Measurements from ENCODE around the gene ID2.

Gene ID2

DNA sequence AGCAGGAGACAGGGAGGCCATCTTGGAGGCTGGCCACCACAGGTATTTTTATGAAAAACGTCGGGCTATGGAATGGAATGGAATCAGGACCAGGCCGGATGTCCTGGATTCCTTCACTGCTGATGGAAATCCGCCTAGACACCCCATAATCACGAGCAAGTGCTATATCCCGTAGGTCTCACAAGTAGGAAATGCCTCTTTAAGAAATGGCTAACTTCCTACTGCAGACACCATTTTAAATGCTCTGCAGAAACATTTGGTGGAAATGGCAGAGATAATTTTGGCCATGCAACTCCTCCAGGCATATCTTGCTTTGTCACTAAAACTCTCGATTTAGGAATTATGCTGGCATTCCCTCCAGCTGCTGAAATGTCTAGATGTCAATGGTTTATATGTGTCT lies 18.0 kb downstream of the ID2 start:
- Histone ChIP-seq H3K27me3 (no peaks in the 10 kb centered on the region), H3K9me3 (replicated peaks in 1 of 11) (no peaks in the 10 kb centered on the region), H4K20me1 (no peaks in the 10 kb centered on the region), H3K4me1 (no peaks in the 10 kb centered on the region), H3K9ac (no peak overlapping the region), H3K27ac (no peak overlapping the region), H3K36me3 (no peaks in the 10 kb centered on the region), H3K4me3 (no peak overlapping the region), H3K4me2 (no peak overlapping the region)
- TF ChIP-seq Cebpa-rat (IDR thresholded peaks at IDR 0.05) = no peak

DNA sequence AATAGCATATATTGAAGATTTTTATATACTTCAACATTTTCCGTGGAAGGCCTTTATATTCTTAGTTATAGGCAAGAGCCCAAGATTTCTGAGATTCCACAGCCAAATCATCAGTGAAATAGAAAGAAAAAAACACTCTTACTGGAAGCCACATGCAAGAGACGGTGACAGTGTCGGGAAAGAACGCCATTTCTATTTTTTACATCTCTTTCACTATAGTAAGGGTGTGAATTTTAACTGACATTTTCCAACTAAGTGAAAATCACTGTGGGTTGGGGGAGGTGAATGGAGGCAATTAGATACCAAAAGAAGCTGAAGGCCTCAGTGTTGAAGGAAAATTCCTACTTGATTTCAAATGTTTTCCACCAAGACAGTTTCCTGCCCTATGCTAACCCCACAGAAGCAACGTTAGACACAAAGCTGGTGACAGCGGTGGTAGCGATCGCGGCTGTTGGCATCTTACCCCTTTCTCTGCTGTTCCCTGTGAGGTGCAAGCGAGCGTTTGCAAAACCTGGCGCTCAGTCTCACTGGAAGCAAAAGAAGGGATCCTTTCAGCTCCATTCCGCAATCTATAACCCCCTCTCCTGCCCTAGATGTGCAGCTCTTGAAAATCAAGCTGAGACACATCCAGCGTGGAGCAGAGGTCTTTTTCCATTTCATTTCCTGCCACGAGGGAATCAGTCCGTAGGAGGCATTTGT lies 20.0 kb downstream of the ID2 start:
- no peak overlapping the region for H3K27ac ChIP-seq
- H4K20me1 ChIP-seq = no peaks in the 10 kb centered on the region
- no peaks in the 10 kb centered on the region for H3K27me3 ChIP-seq
- H3K9me3 ChIP-seq (replicated peaks in 1 of 11) = peaks cover under 1 to 12% (median 7%) of the 10 kb centered on the region in 11 experiments; a peak in 17 of 22 replicates
- H3K4me2 ChIP-seq = no peak overlapping the region
- H3K36me3 ChIP-seq = no peaks in the 10 kb centered on the region
- no peak overlapping the region for H3K4me3 ChIP-seq
- no peak for TF ChIP-seq Cebpa-rat (IDR thresholded peaks at IDR 0.05)
- H3K9ac ChIP-seq = no peak overlapping the region
- H3K4me1 ChIP-seq = no peaks in the 10 kb centered on the region

DNA sequence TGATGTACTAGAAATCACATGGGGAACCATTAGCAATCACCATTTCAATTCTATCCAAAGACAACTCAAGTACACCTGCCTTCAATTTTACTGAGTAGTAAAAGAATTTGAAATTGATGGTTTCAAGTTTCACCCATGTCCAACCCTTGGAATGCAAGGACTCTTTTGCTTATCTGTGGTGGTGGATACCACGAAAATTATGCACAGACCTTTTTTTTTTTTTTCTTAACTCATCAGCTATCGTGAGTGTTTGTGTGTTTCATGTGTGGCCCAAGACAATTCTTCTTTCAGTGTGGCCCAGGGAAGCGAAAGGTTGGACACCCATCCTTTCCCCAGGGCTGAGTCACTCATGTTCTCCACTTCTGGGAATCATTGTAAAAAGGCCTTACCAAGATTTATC lies 23.1 kb downstream of the ID2 start:
- H3K4me3 ChIP-seq = no peak overlapping the region
- H3K27me3 ChIP-seq = no peaks in the 10 kb centered on the region

DNA sequence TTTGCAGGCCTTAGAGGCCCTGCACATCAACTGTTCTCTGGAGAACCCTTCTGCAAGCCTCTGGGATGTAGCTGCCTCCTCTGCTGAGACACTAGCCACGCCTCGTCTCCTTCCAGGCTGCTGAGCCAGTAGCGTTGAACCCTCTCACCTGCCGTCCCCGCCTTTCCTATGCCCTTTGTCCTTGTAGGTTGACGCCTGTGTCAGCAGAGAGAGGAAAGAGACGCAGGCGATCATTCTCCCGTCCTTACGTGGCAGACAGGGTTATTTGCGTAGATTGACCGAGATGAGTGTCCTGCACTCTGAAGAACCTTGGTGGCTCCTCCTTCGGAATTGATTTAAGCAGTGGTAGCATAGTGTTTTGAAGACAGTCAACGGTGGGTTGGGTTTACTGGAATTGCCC lies 27.8 kb downstream of the ID2 start:
- H3K4me1 ChIP-seq = no peaks in the 10 kb centered on the region
- H3K27me3 ChIP-seq = no peaks in the 10 kb centered on the region
- no peak for TF ChIP-seq Cebpa-rat (IDR thresholded peaks at IDR 0.05)
- peaks cover 15 to 44% (median 24%) of the 10 kb centered on the region in 11 experiments for H3K9me3 ChIP-seq (replicated peaks in 1 of 11)
- no peak overlapping the region for H3K27ac ChIP-seq
- H4K20me1 ChIP-seq = no peaks in the 10 kb centered on the region
- no peak overlapping the region for H3K4me2 ChIP-seq
- H3K4me3 ChIP-seq = no peak overlapping the region
- H3K9ac ChIP-seq = no peak overlapping the region
- H3K36me3 ChIP-seq = no peaks in the 10 kb centered on the region

More for the DNA sequence above, 23.1 kb downstream of the ID2 start:
- Histone ChIP-seq H3K36me3 (no peaks in the 10 kb centered on the region), H3K27ac (no peak overlapping the region), H4K20me1 (no peaks in the 10 kb centered on the region), H3K9me3 (replicated peaks in 1 of 11) (peaks cover 11 to 36% (median 18%) of the 10 kb centered on the region in 11 experiments; a peak in 20 of 22 replicates), H3K9ac (no peak overlapping the region), H3K4me2 (no peak overlapping the region), H3K4me1 (no peaks in the 10 kb centered on the region)
- TF ChIP-seq Cebpa-rat (IDR thresholded peaks at IDR 0.05) = no peak

DNA sequence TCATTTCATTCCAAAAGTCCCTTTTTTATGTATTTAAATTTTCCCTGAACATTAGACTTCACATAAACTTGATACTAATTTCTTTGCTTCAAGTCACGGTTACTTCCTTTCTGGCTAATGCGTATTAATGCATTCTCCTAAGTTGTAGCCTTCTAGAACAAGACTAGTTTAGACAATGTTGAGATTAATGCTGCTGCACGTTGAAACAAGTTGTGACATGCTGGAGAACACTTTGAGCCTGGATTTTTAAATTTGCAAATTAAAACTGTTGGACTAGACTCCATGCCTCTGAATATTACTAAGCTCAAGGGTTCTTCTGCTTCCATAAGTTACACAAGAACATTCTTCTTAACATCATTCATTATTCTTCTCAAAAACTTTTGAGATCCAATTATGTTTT lies 29.1 kb downstream of the ID2 start:
- peaks cover 28 to 54% (median 37%) of the 10 kb centered on the region in 11 experiments for H3K9me3 ChIP-seq (replicated peaks in 1 of 11)
- TF ChIP-seq Cebpa-rat (IDR thresholded peaks at IDR 0.05) = no peak
- no peak overlapping the region for H3K4me2 ChIP-seq
- H3K4me1 ChIP-seq = no peaks in the 10 kb centered on the region
- H3K27ac ChIP-seq = no peak overlapping the region
- no peaks in the 10 kb centered on the region for H3K36me3 ChIP-seq
- no peak overlapping the region for H3K4me3 ChIP-seq
- H3K9ac ChIP-seq = no peak overlapping the region
- H4K20me1 ChIP-seq = no peaks in the 10 kb centered on the region
- H3K27me3 ChIP-seq = no peaks in the 10 kb centered on the region

DNA sequence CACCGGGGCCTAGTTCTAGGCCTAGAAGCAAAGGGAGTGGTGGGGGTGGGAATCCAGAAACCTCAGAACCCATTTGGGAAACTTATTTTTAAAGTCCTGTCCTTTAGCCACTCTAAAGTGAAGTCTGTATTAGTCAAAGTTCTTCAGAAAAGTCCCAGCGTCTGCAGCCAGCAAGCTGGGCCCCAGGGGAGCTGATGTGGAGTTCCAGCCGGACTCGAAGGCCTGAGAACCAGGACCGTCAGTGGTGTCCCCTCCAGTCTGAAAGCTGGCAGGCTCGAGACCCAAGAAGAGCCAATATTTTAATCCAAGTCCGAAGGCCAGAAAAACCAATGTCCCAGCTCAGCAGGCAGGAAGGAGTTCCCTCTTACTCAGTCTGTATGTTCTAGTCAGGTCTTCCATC lies 32.4 kb downstream of the ID2 start:
- Histone ChIP-seq H3K27ac (no peak overlapping the region), H3K9ac (no peak overlapping the region)
- no peak for TF ChIP-seq Cebpa-rat (IDR thresholded peaks at IDR 0.05)

DNA sequence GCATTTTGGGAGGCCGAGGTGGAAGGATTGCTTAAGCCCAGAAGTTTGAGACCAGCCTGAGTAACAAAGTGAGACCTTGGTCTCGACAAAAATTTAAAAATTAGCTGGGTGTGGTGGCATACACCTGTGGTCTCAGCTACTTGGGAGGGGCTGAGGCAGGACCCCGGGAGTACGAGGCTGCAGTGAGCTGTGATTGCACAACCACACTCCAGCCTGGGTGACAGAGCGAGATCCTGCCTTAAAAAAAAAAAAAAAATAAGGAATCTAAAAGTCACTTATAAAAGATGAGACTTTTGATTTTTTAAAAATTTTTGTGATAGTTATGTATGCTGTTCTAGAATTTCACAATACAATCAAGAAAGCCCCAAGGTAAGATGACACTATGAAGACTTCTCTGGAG lies 33.1 kb downstream of the ID2 start:
- peaks cover 24 to 44% (median 29%) of the 10 kb centered on the region in 11 experiments for H3K9me3 ChIP-seq (replicated peaks in 1 of 11)
- no peak overlapping the region for H3K4me3 ChIP-seq
- H4K20me1 ChIP-seq = no peaks in the 10 kb centered on the region
- no peaks in the 10 kb centered on the region for H3K27me3 ChIP-seq
- no peak overlapping the region for H3K4me2 ChIP-seq
- peak in 2 of 11 experiments; percentile 31 to 52; a peak in 2 of 22 replicates for TF ChIP-seq Cebpa-rat (IDR thresholded peaks at IDR 0.05)
- H3K36me3 ChIP-seq = no peaks in the 10 kb centered on the region
- H3K9ac ChIP-seq = no peak overlapping the region
- H3K27ac ChIP-seq = no peak overlapping the region
- H3K4me1 ChIP-seq = no peaks in the 10 kb centered on the region

More for the DNA sequence above, 32.4 kb downstream of the ID2 start:
- Histone ChIP-seq H3K27me3 (no peaks in the 10 kb centered on the region), H4K20me1 (no peaks in the 10 kb centered on the region), H3K4me1 (no peaks in the 10 kb centered on the region), H3K4me2 (no peak overlapping the region), H3K4me3 (no peak overlapping the region), H3K9me3 (replicated peaks in 1 of 11) (peaks cover 24 to 46% (median 29%) of the 10 kb centered on the region in 11 experiments), H3K36me3 (no peaks in the 10 kb centered on the region)

DNA sequence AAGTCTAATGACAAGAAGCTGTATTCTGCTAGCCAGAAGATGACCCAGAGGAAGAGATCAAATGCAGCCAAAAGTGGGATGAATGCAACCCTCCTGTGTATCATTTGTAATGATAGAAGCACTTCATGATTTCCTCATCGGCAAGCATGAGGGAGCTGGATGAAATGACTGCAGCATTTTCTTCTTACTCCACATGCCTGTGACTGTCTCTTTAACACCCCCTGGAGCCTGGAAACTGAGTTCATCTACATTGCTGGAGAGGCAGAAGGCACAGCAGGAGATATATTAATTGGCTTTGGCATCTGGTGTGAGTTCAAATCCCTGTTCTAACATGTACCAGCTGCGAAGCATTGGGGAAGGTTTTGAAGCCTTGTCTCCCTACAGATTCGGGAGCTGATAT lies 37.7 kb downstream of the ID2 start:
- no peaks in the 10 kb centered on the region for H3K27me3 ChIP-seq
- H3K9me3 ChIP-seq (replicated peaks in 1 of 11) = peaks cover 21 to 37% (median 25%) of the 10 kb centered on the region in 11 experiments

DNA sequence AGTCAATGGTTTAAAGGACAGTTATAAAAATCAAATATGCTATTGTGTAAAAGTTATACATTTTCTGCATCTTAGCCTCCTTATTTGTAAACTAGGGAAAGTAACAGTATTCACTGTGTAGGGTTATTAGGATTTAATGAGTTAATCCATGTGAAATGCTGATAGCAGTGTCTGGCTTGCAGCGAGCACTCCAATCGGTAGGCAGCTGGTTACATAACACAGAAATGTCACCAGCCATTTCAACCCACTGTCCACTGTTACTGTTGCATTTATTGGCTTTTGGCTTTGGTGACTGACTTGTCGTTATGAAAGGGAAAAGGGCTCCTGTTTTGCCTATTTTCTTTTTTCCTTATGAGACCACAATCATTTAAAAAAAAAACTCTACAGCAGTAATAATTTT lies 38.9 kb downstream of the ID2 start:
- Histone ChIP-seq H3K27ac (no peak overlapping the region), H3K9me3 (replicated peaks in 1 of 11) (peaks cover 9 to 25% (median 13%) of the 10 kb centered on the region in 11 experiments), H3K4me3 (no peak overlapping the region), H3K9ac (no peak overlapping the region), H4K20me1 (no peaks in the 10 kb centered on the region; a peak in 1 of 22 replicates), H3K27me3 (no peaks in the 10 kb centered on the region), H3K4me1 (no peaks in the 10 kb centered on the region), H3K4me2 (no peak overlapping the region), H3K36me3 (no peaks in the 10 kb centered on the region)
- no peak for TF ChIP-seq Cebpa-rat (IDR thresholded peaks at IDR 0.05)

More for the DNA sequence above, 37.7 kb downstream of the ID2 start:
- Histone ChIP-seq H3K9ac (no peak overlapping the region), H3K27ac (no peak overlapping the region), H3K4me3 (no peak overlapping the region), H4K20me1 (no peaks in the 10 kb centered on the region; a peak in 1 of 22 replicates), H3K4me2 (no peak overlapping the region), H3K36me3 (no peaks in the 10 kb centered on the region), H3K4me1 (no peaks in the 10 kb centered on the region)
- no peak for TF ChIP-seq Cebpa-rat (IDR thresholded peaks at IDR 0.05)

DNA sequence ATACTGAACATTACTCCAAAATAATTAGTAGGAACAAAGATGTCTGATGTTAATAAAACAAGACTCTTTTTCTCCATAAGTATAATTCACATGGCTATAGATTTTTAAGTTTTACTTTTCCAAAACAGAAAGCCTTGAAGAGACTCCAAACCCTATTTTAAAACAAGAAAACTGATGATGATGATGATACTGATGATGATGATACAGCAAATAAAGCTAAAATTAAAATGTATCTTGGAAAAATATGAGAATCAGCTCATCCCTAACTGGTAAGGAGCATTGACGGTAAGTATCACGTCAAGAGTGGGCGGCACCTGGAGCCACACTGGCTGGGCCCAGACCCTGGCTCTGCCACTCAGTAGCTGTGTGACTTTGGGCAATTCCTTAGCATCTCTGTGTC lies 39.6 kb downstream of the ID2 start:
- Histone ChIP-seq H3K4me2 (no peak overlapping the region), H3K9ac (no peak overlapping the region), H3K27me3 (no peaks in the 10 kb centered on the region), H3K36me3 (peaks cover 0 to 5% (median 0%) of the 10 kb centered on the region in 11 experiments; a peak in 1 of 22 replicates), H4K20me1 (no peaks in the 10 kb centered on the region; a peak in 1 of 22 replicates), H3K4me3 (no peak overlapping the region), H3K27ac (no peak overlapping the region), H3K9me3 (replicated peaks in 1 of 11) (peaks cover 2 to 18% (median 6%) of the 10 kb centered on the region in 11 experiments; a peak in 20 of 22 replicates), H3K4me1 (no peaks in the 10 kb centered on the region)
- TF ChIP-seq Cebpa-rat (IDR thresholded peaks at IDR 0.05) = no peak

All from BLaER1 treated with 17β-estradiol and CSF1 and Interleukin-3, amounts not matched to agents 10 nM and 100 nM (cell line).